CD14-positive monocyte (primary cell): Measurements from ENCODE around the gene IMMP2L. TPM values are rescaled to one million over a fixed set of nuclear protein-coding genes. Genes with fewer than 3 reads are reported as not detected.

Source experiments
- DNase-seq, 3 donors: peaks; one replicate each; pipeline ENCODE4 v3.0.0-alpha.2; 2011 to 2022
- H2AFZ ChIP-seq: 2 replicates; pipeline ENCODE4 v1.6.0; 2012; ENCODE audit warnings: mild to moderate bottlenecking, low read depth, low read length, inconsistent platforms; ENCODE audit not compliant: insufficient read depth, poor library complexity, severe bottlenecking
- H3K27ac ChIP-seq, 2 donors: 1 replicate in 1 of 2; 2 replicates in 1 of 2; pipeline ENCODE4 v1.5.1; 2012 to 2013; ENCODE audit warnings: low read length in 2 of 2, control low read depth in 1 of 2, inconsistent platforms in 1 of 2, low read depth in 1 of 2, mild to moderate bottlenecking in 1 of 2
- H3K27me3 ChIP-seq, 2 donors: one replicate each; pipeline versions ENCODE4 v1.6.0 to v1.6.1; 2011 to 2013; ENCODE audit warnings: low read length in 2 of 2; ENCODE audit not compliant: control insufficient read depth in 2 of 2, insufficient read depth in 2 of 2
- H3K36me3 ChIP-seq, 2 donors: replicated peaks in 1 of 2; 1 replicate in 1 of 2; 2 replicates in 1 of 2; pipeline versions ENCODE4 v1.5.1 to v1.6.1; 2012 to 2013; ENCODE audit warnings: low read length in 2 of 2, control low read depth in 1 of 2, inconsistent platforms in 1 of 2, mild to moderate bottlenecking in 1 of 2; ENCODE audit not compliant: insufficient read depth in 2 of 2, control insufficient read depth in 1 of 2
- H3K4me1 ChIP-seq, 2 donors: 1 replicate in 1 of 2; 2 replicates in 1 of 2; pipeline versions ENCODE4 v1.5.1 to v1.6.1; 2012 to 2013; ENCODE audit warnings: low read length in 2 of 2, control low read depth in 1 of 2, inconsistent platforms in 1 of 2, mild to moderate bottlenecking in 1 of 2, moderate library complexity in 1 of 2; ENCODE audit not compliant: insufficient read depth in 2 of 2, control insufficient read depth in 1 of 2
- H3K4me2 ChIP-seq: replicated peaks from 2 replicates; pipeline ENCODE3; 2012; ENCODE audit warnings: low read length, moderate library complexity, mild to moderate bottlenecking; ENCODE audit not compliant: poor library complexity, severe bottlenecking; ENCODE audit errors: extremely low read depth
- H3K4me3 ChIP-seq, 3 experiments: fragments of 200-600 bp in 1 of 3; sonication (generic) in 1 of 3; replicated peaks in 1 of 3; 1 replicate in 2 of 3; 2 replicates in 1 of 3; pipeline ENCODE4 v1.5.1; 2011 to 2013; ENCODE audit warnings: low read length in 3 of 3, mild to moderate bottlenecking in 3 of 3, control low read depth in 2 of 3, low read depth in 2 of 3, inconsistent platforms in 1 of 3, moderate library complexity in 1 of 3
- H3K79me2 ChIP-seq: 2 replicates; pipeline ENCODE4 v1.6.0; 2012; ENCODE audit warnings: mild to moderate bottlenecking, control low read depth, inconsistent platforms, low read length, moderate library complexity; ENCODE audit not compliant: insufficient read depth
- H3K9ac ChIP-seq: 2 replicates; pipeline ENCODE4 v1.6.0; 2017; ENCODE audit warnings: low read length, mild to moderate bottlenecking; ENCODE audit not compliant: insufficient read depth, poor library complexity, severe bottlenecking
- H3K9me3 ChIP-seq, 2 donors: replicated peaks in 1 of 2; 1 replicate in 1 of 2; 2 replicates in 1 of 2; pipeline versions ENCODE4 v1.5.1 to v1.6.1; 2012 to 2013; ENCODE audit warnings: low read length in 2 of 2, control low read depth in 1 of 2; ENCODE audit not compliant: control insufficient read depth in 1 of 2, insufficient read depth in 1 of 2
- H4K20me1 ChIP-seq: 2 replicates; pipeline ENCODE4 v1.6.0; 2012; ENCODE audit warnings: mild to moderate bottlenecking, low read length, control low read depth, moderate library complexity; ENCODE audit not compliant: insufficient read depth
- H3K27ac Mint-ChIP-seq, 7 donors: one replicate each; pipeline ENCODE4 v1.8.0; 2020; ENCODE audit warnings: mild to moderate bottlenecking in 7 of 7, mixed read lengths in 7 of 7, moderate library complexity in 6 of 7, inconsistent platforms in 2 of 7
- H3K27me3 Mint-ChIP-seq, 3 donors: one replicate each; pipeline ENCODE4 v1.8.0; 2021 to 2022; ENCODE audit warnings: low read depth in 3 of 3, mild to moderate bottlenecking in 3 of 3, mixed read lengths in 3 of 3, moderate library complexity in 3 of 3, inconsistent platforms in 1 of 3
- H3K36me3 Mint-ChIP-seq, 2 donors: one replicate each; pipeline ENCODE4 v1.8.0; 2020; ENCODE audit warnings: mixed read lengths in 2 of 2, inconsistent platforms in 1 of 2, mild to moderate bottlenecking in 1 of 2
- H3K4me1 Mint-ChIP-seq: one replicate; pipeline ENCODE4 v1.8.0; 2020; ENCODE audit warnings: mild to moderate bottlenecking, mixed read lengths
- H3K4me3 Mint-ChIP-seq, 2 donors: one replicate each; pipeline ENCODE4 v1.8.0; 2020; ENCODE audit warnings: mild to moderate bottlenecking in 2 of 2, mixed read lengths in 2 of 2, moderate library complexity in 1 of 2
- H3K9me3 Mint-ChIP-seq, 7 donors: one replicate each; pipeline ENCODE4 v1.8.0; 2020 to 2022; ENCODE audit warnings: mixed read lengths in 7 of 7, mild to moderate bottlenecking in 6 of 7, moderate library complexity in 6 of 7, inconsistent platforms in 2 of 7
- WGBS: methylation state at CpG from one replicate; pipeline ENCODE4 v1.1.5; 2013; ENCODE audit warnings: missing lambda C conversion rate; ENCODE audit not compliant: insufficient coverage; 5-methylcytosine and 5-hydroxymethylcytosine counted together
- intact Hi-C, 2 donors: fragments of 100-400 bp; cut with micrococcal nuclease; formaldehyde crosslinking; loops; one replicate each; pipeline versions ENCODE4 v1.15.0 to v1.15.1; 2023
- polyA plus RNA-seq, 3 donors: library from polyadenylated mRNA; depleted of rRNA in 1 of 3; unstranded in 2 of 3; stranded (reverse) in 1 of 3; fragments of 300-500 nt in 2 of 3; fragments of >200 nt in 1 of 3; fragmentation: Illumina TruSeq in 2 of 3; gene quantifications; 1 replicate in 2 of 3; 2 replicates in 1 of 3; pipeline ENCODE4 v1.2.3, GENCODE V29; 2012 to 2021
- TF ChIP-seq, protein P1 (sequence below): fragments of 200-600 bp; IDR thresholded peaks from one replicate; pipeline ENCODE4 v1.8.0; 2022; ENCODE audit warnings: antibody characterized with exemption, mild to moderate bottlenecking

IMMP2L gene
- polyA plus RNA-seq, 3 donors: 1.9 to 6.4 (median 6.2) TPM

- TF ChIP-seq, protein P1, sequence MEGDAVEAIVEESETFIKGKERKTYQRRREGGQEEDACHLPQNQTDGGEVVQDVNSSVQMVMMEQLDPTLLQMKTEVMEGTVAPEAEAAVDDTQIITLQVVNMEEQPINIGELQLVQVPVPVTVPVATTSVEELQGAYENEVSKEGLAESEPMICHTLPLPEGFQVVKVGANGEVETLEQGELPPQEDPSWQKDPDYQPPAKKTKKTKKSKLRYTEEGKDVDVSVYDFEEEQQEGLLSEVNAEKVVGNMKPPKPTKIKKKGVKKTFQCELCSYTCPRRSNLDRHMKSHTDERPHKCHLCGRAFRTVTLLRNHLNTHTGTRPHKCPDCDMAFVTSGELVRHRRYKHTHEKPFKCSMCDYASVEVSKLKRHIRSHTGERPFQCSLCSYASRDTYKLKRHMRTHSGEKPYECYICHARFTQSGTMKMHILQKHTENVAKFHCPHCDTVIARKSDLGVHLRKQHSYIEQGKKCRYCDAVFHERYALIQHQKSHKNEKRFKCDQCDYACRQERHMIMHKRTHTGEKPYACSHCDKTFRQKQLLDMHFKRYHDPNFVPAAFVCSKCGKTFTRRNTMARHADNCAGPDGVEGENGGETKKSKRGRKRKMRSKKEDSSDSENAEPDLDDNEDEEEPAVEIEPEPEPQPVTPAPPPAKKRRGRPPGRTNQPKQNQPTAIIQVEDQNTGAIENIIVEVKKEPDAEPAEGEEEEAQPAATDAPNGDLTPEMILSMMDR: no peak
- H3K4me3 ChIP-seq: no peak overlapping the region
- WGBS: 100% methylated on average over 3 of the region's 3 CpGs
- no peaks in the 10 kb centered on the region for H3K4me1 ChIP-seq
- no peak for DNase-seq
- H3K4me2 ChIP-seq: no peak overlapping the region
- H2AFZ ChIP-seq: no peak overlapping the region
- no peaks in the 10 kb centered on the region for H3K36me3 Mint-ChIP-seq
- H4K20me1 ChIP-seq: no peaks in the 10 kb centered on the region
- H3K79me2 ChIP-seq: no peaks in the 10 kb centered on the region
- H3K27me3 ChIP-seq: no peaks in the 10 kb centered on the region
- no peaks in the 10 kb centered on the region for H3K27me3 Mint-ChIP-seq
- no peak overlapping the region for H3K27ac Mint-ChIP-seq
- intact Hi-C loops: no loop called here
- H3K27ac ChIP-seq: no peak overlapping the region
- no peaks in the 10 kb centered on the region for H3K4me1 Mint-ChIP-seq
- H3K4me3 Mint-ChIP-seq: no peak overlapping the region
- H3K9me3 Mint-ChIP-seq: peaks cover 0 to 2% (median 0%) of the 10 kb centered on the region in 7 donors
- no peaks in the 10 kb centered on the region for H3K36me3 ChIP-seq
- no peaks in the 10 kb centered on the region for H3K9me3 ChIP-seq
- no peak overlapping the region for H3K9ac ChIP-seq
Observed at GRCh38 chr7:111261496-111261895, 300.8 kb downstream of the IMMP2L start.

GRCh38 chr7:111259991-111260390 lies 302.3 kb downstream of the IMMP2L start:
- no peak for DNase-seq
- TF ChIP-seq, protein P1: no peak
- H2AFZ ChIP-seq: no peak overlapping the region
- no peaks in the 10 kb centered on the region for H3K4me1 ChIP-seq
- H3K4me3 Mint-ChIP-seq: no peak overlapping the region
- no peak overlapping the region for H3K4me2 ChIP-seq
- no peak overlapping the region for H3K27ac ChIP-seq
- H3K4me3 ChIP-seq: no peak overlapping the region
- no peak overlapping the region for H3K9ac ChIP-seq
- no peaks in the 10 kb centered on the region for H3K27me3 ChIP-seq
- H3K27me3 Mint-ChIP-seq: no peaks in the 10 kb centered on the region
- H3K79me2 ChIP-seq: no peaks in the 10 kb centered on the region
- intact Hi-C loops: no loop called here
- H3K4me1 Mint-ChIP-seq: no peaks in the 10 kb centered on the region
- H3K36me3 Mint-ChIP-seq: no peaks in the 10 kb centered on the region
- H3K9me3 ChIP-seq: no peaks in the 10 kb centered on the region
- H3K9me3 Mint-ChIP-seq: peaks cover 0 to 2% (median 0%) of the 10 kb centered on the region in 7 donors
- no peaks in the 10 kb centered on the region for H4K20me1 ChIP-seq
- no peaks in the 10 kb centered on the region for H3K36me3 ChIP-seq
- no peak overlapping the region for H3K27ac Mint-ChIP-seq
- WGBS: no CpG with 5 or more reads among the region's 4 CpGs
